Fibroblast of lung (primary cell): Measurements from ENCODE around the gene POLR1H. TPM values are rescaled to one million over a fixed set of nuclear protein-coding genes. Genes with fewer than 3 reads are reported as not detected.

Source experiments
- DNase-seq, 2 donors: peaks; one replicate each; pipeline versions ENCODE4 v3.0.0 to v3.0.0-alpha.2; 2010; ENCODE audit warnings: low read depth in 2 of 2
- H2AFZ ChIP-seq: 2 replicates; pipeline ENCODE4 v1.5.1; 2012; ENCODE audit warnings: low read length, control low read depth, inconsistent platforms
- H3K27ac ChIP-seq: 2 replicates; pipeline ENCODE4 v1.5.1; 2011; ENCODE audit warnings: low read length, control low read depth; ENCODE audit not compliant: insufficient read depth
- H3K27me3 ChIP-seq: 2 replicates; pipeline ENCODE4 v1.5.1; 2011; ENCODE audit warnings: mild to moderate bottlenecking, low read length; ENCODE audit not compliant: control insufficient read depth, insufficient read depth
- H3K36me3 ChIP-seq: 2 replicates; pipeline ENCODE4 v1.5.1; 2011; ENCODE audit warnings: low read length; ENCODE audit not compliant: control insufficient read depth, insufficient read depth
- H3K4me1 ChIP-seq: 2 replicates; pipeline ENCODE4 v1.5.1; 2011; ENCODE audit warnings: low read length; ENCODE audit not compliant: control insufficient read depth, insufficient read depth; ENCODE audit errors: extremely low read depth
- H3K4me2 ChIP-seq: 2 replicates; pipeline ENCODE4 v1.5.1; 2011; ENCODE audit warnings: low read length, control low read depth; ENCODE audit not compliant: insufficient read depth; ENCODE audit errors: extremely low read depth
- H3K4me3 ChIP-seq, 4 experiments: fragments of 200-600 bp in 1 of 4; sonication (generic) in 1 of 4; replicated peaks in 1 of 4; 2 replicates each; pipeline ENCODE4 v1.5.1; 2011 to 2016; ENCODE audit warnings: low read length in 4 of 4, low read depth in 3 of 4, mild to moderate bottlenecking in 3 of 4, control low read depth in 2 of 4, inconsistent platforms in 1 of 4, mixed read lengths in 1 of 4; ENCODE audit not compliant: insufficient read depth in 1 of 4; ENCODE audit errors: control extremely low read depth in 1 of 4
- H3K79me2 ChIP-seq: 2 replicates; pipeline ENCODE4 v1.5.1; 2012; ENCODE audit warnings: mild to moderate bottlenecking, low read length, inconsistent platforms; ENCODE audit not compliant: control insufficient read depth, insufficient read depth
- H3K9ac ChIP-seq: 2 replicates; pipeline ENCODE4 v1.5.1; 2011; ENCODE audit warnings: mild to moderate bottlenecking, low read length, control low read depth; ENCODE audit not compliant: insufficient read depth
- H3K9me3 ChIP-seq: 2 replicates; pipeline ENCODE4 v1.5.1; 2012; ENCODE audit warnings: low read depth, low read length; ENCODE audit not compliant: control insufficient read depth, insufficient read depth
- H4K20me1 ChIP-seq: 2 replicates; pipeline ENCODE4 v1.5.1; 2011; ENCODE audit warnings: low read length; ENCODE audit not compliant: control insufficient read depth, insufficient read depth; ENCODE audit errors: extremely low read depth
- CTCF ChIP-seq, 2 donors: IDR thresholded peaks in 1 of 2; conservative IDR thresholded peaks in 1 of 2; 1 replicate in 1 of 2; 2 replicates in 1 of 2; pipeline ENCODE4 v1.5.1; 2011 to 2012; ENCODE audit warnings: low read length in 2 of 2, control low read depth in 1 of 2, inconsistent platforms in 1 of 2, low read depth in 1 of 2, mild to moderate bottlenecking in 1 of 2
- EZH2 ChIP-seq: IDR thresholded peaks from 2 replicates; pipeline ENCODE4 v1.5.1; 2012; ENCODE audit warnings: low read length, control low read depth, mild to moderate bottlenecking; ENCODE audit errors: missing control alignments
- polyA plus RNA-seq, 2 donors: library from polyadenylated mRNA; depleted of rRNA in 1 of 2; stranded (reverse) in 1 of 2; unstranded in 1 of 2; fragments of >200 nt; gene quantifications; 2 replicates each; pipeline ENCODE4 v1.2.1, GENCODE V29; 2011 to 2012; ENCODE audit warnings: missing spikeins in 1 of 2
- total RNA-seq: library from RNA; depleted of rRNA; stranded (reverse); fragments of >200 nt; gene quantifications from 2 replicates; pipeline ENCODE4 v1.2.1, GENCODE V29; 2014

POLR1H gene
- total and polyA plus RNA-seq, 2 donors (not counting 1 experiment from before 2014, with no cell fraction given) = 25.0 to 46.1 TPM

GRCh38 chr6:30044630-30045029 is 16.4 kb upstream of the POLR1H start:
- no peak overlapping the region for H3K27ac ChIP-seq
- H3K9me3 ChIP-seq = no peaks in the 10 kb centered on the region
- peak overlapping the region; percentile 27 for H3K4me2 ChIP-seq
- H3K9ac ChIP-seq = no peak overlapping the region
- TF ChIP-seq EZH2 = no peak
- no peak for TF ChIP-seq CTCF (conservative IDR thresholded peaks at IDR 0.05 in 1 of 2, IDR thresholded peaks at IDR 0.05 in 1 of 2; ENCODE audit: low read depth in 1 of 2, low read length in 2 of 2)
- no peaks in the 10 kb centered on the region for H3K27me3 ChIP-seq
- no peaks in the 10 kb centered on the region for H4K20me1 ChIP-seq
- no peak overlapping the region for H3K4me3 ChIP-seq
- H2AFZ ChIP-seq = no peak overlapping the region
- no peaks in the 10 kb centered on the region for H3K79me2 ChIP-seq
- H3K36me3 ChIP-seq = no peaks in the 10 kb centered on the region
- H3K4me1 ChIP-seq = peaks cover 2% of the 10 kb centered on the region
- peak; percentile 62 to 82 for DNase-seq

DNA sequence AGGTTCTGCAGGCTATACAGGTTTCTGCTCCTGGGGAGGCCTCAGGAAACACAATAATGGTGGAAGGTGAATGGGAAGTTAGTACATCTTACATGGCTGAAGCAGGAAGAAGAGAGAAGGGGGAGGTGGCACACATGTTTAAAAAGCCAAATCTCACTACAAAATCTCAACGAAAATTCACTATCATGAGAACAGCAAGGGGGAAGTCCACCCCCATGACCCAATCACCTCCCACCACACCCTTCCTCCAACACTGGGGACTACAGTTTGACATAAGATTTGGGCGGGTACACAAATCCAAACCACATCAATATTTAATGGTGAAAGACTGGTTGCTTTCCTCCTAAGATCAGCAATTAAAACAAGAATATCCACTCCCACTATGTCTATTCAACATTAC is 13.8 kb upstream of the POLR1H start:
- Histone ChIP-seq H3K4me1 (peaks cover 2% of the 10 kb centered on the region), H2AFZ (no peak overlapping the region), H3K4me2 (no peak overlapping the region), H3K27me3 (no peaks in the 10 kb centered on the region), H3K4me3 (no peak overlapping the region), H3K36me3 (no peaks in the 10 kb centered on the region), H3K9ac (no peak overlapping the region), H4K20me1 (no peaks in the 10 kb centered on the region), H3K9me3 (no peaks in the 10 kb centered on the region), H3K79me2 (no peaks in the 10 kb centered on the region), H3K27ac (no peak overlapping the region)
- TF ChIP-seq EZH2 (no peak), CTCF (conservative IDR thresholded peaks at IDR 0.05 in 1 of 2, IDR thresholded peaks at IDR 0.05 in 1 of 2; ENCODE audit: low read depth in 1 of 2, low read length in 2 of 2) (no peak)
- no peak for DNase-seq

- H3K27ac ChIP-seq = no peak overlapping the region
- H2AFZ ChIP-seq = no peak overlapping the region
- no peak overlapping the region for H3K9ac ChIP-seq
- H3K36me3 ChIP-seq = no peaks in the 10 kb centered on the region
- DNase-seq = no peak
- H3K27me3 ChIP-seq = no peaks in the 10 kb centered on the region
- H4K20me1 ChIP-seq = no peaks in the 10 kb centered on the region
- no peaks in the 10 kb centered on the region for H3K79me2 ChIP-seq
- H3K9me3 ChIP-seq = no peaks in the 10 kb centered on the region
- no peaks in the 10 kb centered on the region for H3K4me1 ChIP-seq
- H3K4me3 ChIP-seq = no peak overlapping the region
- no peak overlapping the region for H3K4me2 ChIP-seq
- TF ChIP-seq CTCF (conservative IDR thresholded peaks at IDR 0.05 in 1 of 2, IDR thresholded peaks at IDR 0.05 in 1 of 2; ENCODE audit: low read depth in 1 of 2, low read length in 2 of 2) (no peak), EZH2 (no peak)
Observed at GRCh38 chr6:30053682-30054081, 7.4 kb upstream of the POLR1H start.
